Natural killer cell (primary cell): Measurements from ENCODE around the gene SNUPN. TPM values are rescaled to one million over a fixed set of nuclear protein-coding genes. Genes with fewer than 3 reads are reported as not detected.

ENCODE experiments used
- ATAC-seq, 3 donors: fragments of 150-1000 bp in 2 of 3; fragments of 200-7000 bp in 1 of 3; cut with Tn5 transposase; 1 replicate in 1 of 3; 2 replicates in 2 of 3; pipeline ENCODE4 v1.10.0; 2021; ENCODE audit warnings: mild to moderate bottlenecking in 2 of 3, moderate library complexity in 2 of 3
- DNase-seq, 2 donors: peaks; one replicate each; pipeline versions ENCODE4 v3.0.0 to v3.0.0-alpha.2; 2013 to 2021; ENCODE audit warnings: mixed read lengths in 1 of 2
- H3K27ac ChIP-seq: one replicate; pipeline ENCODE4 v1.5.1; 2013; ENCODE audit warnings: mild to moderate bottlenecking, low read length
- H3K27me3 ChIP-seq: one replicate; pipeline ENCODE4 v1.6.1; 2013; ENCODE audit warnings: low read length; ENCODE audit not compliant: control insufficient read depth, insufficient read depth
- H3K36me3 ChIP-seq: one replicate; pipeline ENCODE4 v1.6.1; 2013; ENCODE audit warnings: low read length; ENCODE audit not compliant: control insufficient read depth, insufficient read depth
- H3K4me1 ChIP-seq: one replicate; pipeline ENCODE4 v1.6.1; 2013; ENCODE audit warnings: low read length; ENCODE audit not compliant: control insufficient read depth, insufficient read depth
- H3K4me3 ChIP-seq: one replicate; pipeline ENCODE4 v1.5.1; 2013; ENCODE audit warnings: low read length
- H3K9me3 ChIP-seq: one replicate; pipeline ENCODE4 v1.6.1; 2013; ENCODE audit warnings: low read length; ENCODE audit not compliant: control insufficient read depth, insufficient read depth
- H3K27ac Mint-ChIP-seq, 2 donors: one replicate each; pipeline ENCODE4 v1.8.0; 2022; ENCODE audit warnings: mild to moderate bottlenecking in 2 of 2, mixed read lengths in 2 of 2, moderate library complexity in 1 of 2
- H3K27me3 Mint-ChIP-seq, 2 donors: one replicate each; pipeline ENCODE4 v1.8.0; 2022; ENCODE audit warnings: low read depth in 2 of 2, mixed read lengths in 2 of 2
- H3K36me3 Mint-ChIP-seq: one replicate; pipeline ENCODE4 v1.8.0; 2022; ENCODE audit warnings: mixed read lengths
- H3K4me1 Mint-ChIP-seq, 2 donors: one replicate each; pipeline ENCODE4 v1.8.0; 2022; ENCODE audit warnings: mixed read lengths in 2 of 2
- H3K4me3 Mint-ChIP-seq: one replicate; pipeline ENCODE4 v1.8.0; 2022; ENCODE audit warnings: mild to moderate bottlenecking, moderate library complexity, mixed read lengths
- H3K9me3 Mint-ChIP-seq, 2 donors: one replicate each; pipeline ENCODE4 v1.8.0; 2022; ENCODE audit warnings: mixed read lengths in 2 of 2
- CTCF ChIP-seq: fragments of 200-600 bp; IDR thresholded peaks from one replicate; pipeline ENCODE4 v1.8.0; 2022; ENCODE audit warnings: antibody characterized with exemption
- WGBS: methylation state at CpG from one replicate; pipeline ENCODE4 v1.1.7; 2013; ENCODE audit warnings: missing lambda C conversion rate; ENCODE audit not compliant: insufficient coverage; 5-methylcytosine and 5-hydroxymethylcytosine counted together
- intact Hi-C: fragments of 100-400 bp; cut with micrococcal nuclease; formaldehyde crosslinking; loops from one replicate; pipeline ENCODE4 v1.14.2; 2022
- total RNA-seq, 4 donors: library from RNA; stranded (reverse); fragments of 120-200 nt in 1 of 4; gene quantifications; one replicate each; pipeline versions ENCODE4 v1.2.3 to v1.2.4, GENCODE V29; 2013 to 2022

SNUPN gene
- total RNA-seq, 3 donors from 2014 or later (not counting 1 experiment from before 2014, with no cell fraction given) = 13.8 to 20.7 (median 14.8) TPM

GRCh38 chr15:75649848-75650247, 24.3 kb upstream of the SNUPN start:
- ATAC-seq = no peak
- TF ChIP-seq CTCF = no peak
- no peaks in the 10 kb centered on the region for H3K36me3 Mint-ChIP-seq

DNA sequence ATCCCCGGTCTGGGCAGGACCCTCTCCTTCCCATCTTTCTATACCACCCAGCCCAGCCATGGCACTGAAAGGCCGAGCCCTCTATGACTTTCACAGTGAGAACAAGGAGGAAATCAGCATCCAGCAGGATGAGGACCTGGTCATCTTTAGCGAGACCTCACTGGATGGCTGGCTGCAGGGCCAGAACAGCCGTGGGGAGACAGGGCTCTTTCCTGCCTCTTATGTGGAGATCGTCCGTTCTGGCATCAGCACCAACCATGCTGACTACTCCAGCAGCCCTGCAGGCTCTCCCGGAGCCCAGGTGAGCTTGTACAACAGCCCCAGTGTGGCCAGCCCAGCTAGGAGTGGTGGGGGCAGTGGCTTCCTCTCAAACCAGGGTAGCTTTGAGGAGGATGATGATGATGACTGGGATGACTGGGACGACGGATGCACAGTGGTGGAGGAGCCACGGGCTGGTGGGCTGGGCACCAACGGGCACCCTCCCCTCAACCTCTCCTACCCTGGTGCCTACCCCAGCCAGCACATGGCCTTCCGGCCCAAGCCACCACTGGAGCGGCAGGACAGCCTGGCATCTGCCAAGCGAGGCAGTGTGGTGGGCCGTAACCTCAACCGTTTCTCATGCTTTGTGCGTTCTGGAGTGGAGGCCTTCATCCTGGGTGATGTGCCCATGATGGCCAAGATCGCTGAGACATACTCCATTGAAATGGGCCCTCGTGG, 23.7 kb upstream of the SNUPN start:
- intact Hi-C loops = loop anchor here (10.0 kb wide), 1 partner anchor 284 kb away; the partner anchor contains the start of gene MAN2C1
- H3K36me3 ChIP-seq = no peaks in the 10 kb centered on the region
- H3K27me3 ChIP-seq = no peaks in the 10 kb centered on the region
- 96% methylated on average over 18 of the region's 19 CpGs for WGBS
- H3K4me1 ChIP-seq = peaks cover 29% of the 10 kb centered on the region
- no peak for DNase-seq
- ATAC-seq = no peak
- Mint-ChIP-seq H3K4me3 (peak overlapping the region; percentile 86), H3K27me3 (peaks cover 0 to 2% of the 10 kb centered on the region in 2 donors), H3K9me3 (no peaks in the 10 kb centered on the region), H3K4me1 (peaks cover 28 to 39% of the 10 kb centered on the region in 2 donors), H3K36me3 (no peaks in the 10 kb centered on the region), H3K27ac (no peak overlapping the region)
- H3K27ac ChIP-seq = no peak overlapping the region
- no peaks in the 10 kb centered on the region for H3K9me3 ChIP-seq
- no peak for TF ChIP-seq CTCF
- no peak overlapping the region for H3K4me3 ChIP-seq

More at GRCh38 chr15:75649848-75650247, 24.3 kb upstream of the SNUPN start:
- no peaks in the 10 kb centered on the region for H3K36me3 ChIP-seq
- Mint-ChIP-seq H3K4me3 (peak overlapping the region; percentile 57), H3K27me3 (no peaks in the 10 kb centered on the region), H3K27ac (no peak overlapping the region), H3K9me3 (no peaks in the 10 kb centered on the region), H3K4me1 (peaks cover 28 to 39% of the 10 kb centered on the region in 2 donors)
- H3K27me3 ChIP-seq = no peaks in the 10 kb centered on the region
- no peak overlapping the region for H3K4me3 ChIP-seq
- peaks cover 29% of the 10 kb centered on the region for H3K4me1 ChIP-seq
- H3K9me3 ChIP-seq = no peaks in the 10 kb centered on the region
- WGBS = 97% methylated on average over 18 of the region's 18 CpGs
- intact Hi-C loops = loop anchor here (10.0 kb wide), 1 partner anchor 285 kb away; the partner anchor contains the start of gene MAN2C1
- no peak overlapping the region for H3K27ac ChIP-seq
- no peak for DNase-seq

- peak overlapping the region; percentile 77 for H3K4me3 ChIP-seq
- ATAC-seq = peak in 2 of 3 donors; percentile 8 to 23
- H3K27ac Mint-ChIP-seq = no peak overlapping the region
Observed at GRCh38 chr15:75648156-75649000, 22.9 kb upstream of the SNUPN start.

More at GRCh38 chr15:75648156-75649000, 22.9 kb upstream of the SNUPN start:
- intact Hi-C loops = loop anchor here (10.0 kb wide), 1 partner anchor 284 kb away; the partner anchor contains the start of gene MAN2C1
- Histone ChIP-seq H3K4me1 (peaks cover 29% of the 10 kb centered on the region), H3K27ac (no peak overlapping the region), H3K27me3 (no peaks in the 10 kb centered on the region), H3K36me3 (no peaks in the 10 kb centered on the region), H3K9me3 (no peaks in the 10 kb centered on the region)
- DNase-seq = no peak
- peaks cover 0 to 2% of the 10 kb centered on the region in 2 donors for H3K27me3 Mint-ChIP-seq
- peak overlapping the region; percentile 86 for H3K4me3 Mint-ChIP-seq
- H3K9me3 Mint-ChIP-seq = no peaks in the 10 kb centered on the region
- TF ChIP-seq CTCF = no peak
- H3K36me3 Mint-ChIP-seq = no peaks in the 10 kb centered on the region
- peaks cover 28 to 38% of the 10 kb centered on the region in 2 donors for H3K4me1 Mint-ChIP-seq
- WGBS = 20% methylated on average over 33 of the region's 34 CpGs
